NOMO-1 (cell line): ENCODE data around the gene COPS7A.

ENCODE experiments used
- DNase-seq, 2 experiments: peaks; one replicate each; lab custom pipeline; 2025; ENCODE audit not compliant: unreplicated experiment in 2 of 2; lab: John Stamatoyannopoulos, UW

The COPS7A gene

GRCh38 chr12:6768437-6768914 is 44.6 kb downstream of the COPS7A start:
- no peak for DNase-seq

- DNase-seq: no peak
These were observed 45.1 kb downstream of the COPS7A start for GRCh38 chr12:6768990-6769389.

GRCh38 chr12:6769666-6770065 is 45.8 kb downstream of the COPS7A start:
- no peak for DNase-seq

GRCh38 chr12:6770094-6770493 is 46.2 kb downstream of the COPS7A start:
- no peak for DNase-seq

GRCh38 chr12:6770600-6770999 is 46.8 kb downstream of the COPS7A start:
- DNase-seq: no peak

GRCh38 chr12:6771091-6771495 is 47.2 kb downstream of the COPS7A start:
- no peak for DNase-seq

- DNase-seq: no peak
These were observed 47.9 kb downstream of the COPS7A start for GRCh38 chr12:6771509-6772330.

GRCh38 chr12:6772331-6772695 is 48.5 kb downstream of the COPS7A start, which contains the start of gene LAG3:
Gene LAG3, plus strand, starts transcription at chr12:6772520. Its CDS starts 333 bp downstream, at chr12:6772853.
- no peak for DNase-seq

GRCh38 chr12:6772726-6773589 is 49.1 kb downstream of the COPS7A start:
- no peak for DNase-seq

- DNase-seq: no peak
These were observed 49.9 kb downstream of the COPS7A start for GRCh38 chr12:6773590-6774351.

- DNase-seq: no peak
These were observed 50.7 kb downstream of the COPS7A start for GRCh38 chr12:6774499-6775062.

- DNase-seq: no peak
These were observed 51.6 kb downstream of the COPS7A start for GRCh38 chr12:6775185-6776174.

GRCh38 chr12:6777386-6777785 is 53.5 kb downstream of the COPS7A start:
- no peak for DNase-seq

- DNase-seq: no peak
These were observed 54.3 kb downstream of the COPS7A start for GRCh38 chr12:6778217-6778573.

- peak; percentile 82 to 91 for DNase-seq
These were observed 55.0 kb downstream of the COPS7A start for GRCh38 chr12:6778574-6779550.

GRCh38 chr12:6779708-6780432 is 56.0 kb downstream of the COPS7A start:
- DNase-seq: no peak

- no peak for DNase-seq
These were observed 56.7 kb downstream of the COPS7A start for GRCh38 chr12:6780573-6780972.
